ENCODE data around the gene RHOD.
A peak's percentile ranks its signal among the peaks of the same experiment; 100 is the strongest.

The RHOD gene

DNA sequence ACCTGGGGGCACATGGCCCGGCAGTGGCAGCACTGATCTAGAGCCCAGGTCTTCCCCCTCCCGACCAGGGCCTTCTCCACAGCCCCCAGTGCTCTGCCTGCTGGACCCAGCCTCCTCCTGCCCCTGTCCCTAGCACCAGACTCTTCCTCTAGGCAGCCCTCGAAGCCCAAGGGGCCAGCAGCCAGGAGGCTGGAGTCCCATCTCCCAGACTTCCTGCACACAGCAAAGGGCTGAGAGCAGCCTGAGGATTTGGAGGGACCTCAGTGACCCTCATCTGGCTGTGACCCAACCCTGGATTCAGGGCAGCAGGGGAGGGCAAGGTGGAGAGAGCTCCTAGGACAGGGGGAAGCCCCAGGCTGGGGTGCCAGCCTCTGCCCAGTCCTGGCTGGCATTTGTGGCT lies 3.0 kb downstream of the RHOD start:
- DNase-seq (ENCODE audit: low read depth, low spot score): no peak

DNA sequence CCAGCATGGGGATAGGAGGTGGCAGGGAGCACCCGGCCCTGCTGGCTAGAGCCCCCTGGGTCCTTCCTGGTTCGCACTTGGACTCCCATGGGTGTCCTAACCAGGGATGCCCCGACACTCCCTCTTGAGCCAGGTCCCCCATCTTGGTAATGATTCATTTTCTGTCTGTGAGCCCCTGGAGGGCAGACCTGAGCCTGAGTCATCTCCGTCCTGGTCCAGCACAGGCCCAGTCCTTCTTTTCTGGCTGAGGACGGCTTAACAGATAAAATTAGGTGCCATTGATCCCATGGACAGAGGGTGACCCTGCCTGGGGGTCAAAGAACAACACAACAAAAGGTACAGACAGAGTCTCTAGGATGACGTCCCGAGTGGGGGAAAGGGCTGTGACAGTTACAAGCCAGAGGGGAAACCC lies 3.5 kb downstream of the RHOD start:
- DNase-seq (ENCODE audit: low read depth, low spot score): no peak

DNA sequence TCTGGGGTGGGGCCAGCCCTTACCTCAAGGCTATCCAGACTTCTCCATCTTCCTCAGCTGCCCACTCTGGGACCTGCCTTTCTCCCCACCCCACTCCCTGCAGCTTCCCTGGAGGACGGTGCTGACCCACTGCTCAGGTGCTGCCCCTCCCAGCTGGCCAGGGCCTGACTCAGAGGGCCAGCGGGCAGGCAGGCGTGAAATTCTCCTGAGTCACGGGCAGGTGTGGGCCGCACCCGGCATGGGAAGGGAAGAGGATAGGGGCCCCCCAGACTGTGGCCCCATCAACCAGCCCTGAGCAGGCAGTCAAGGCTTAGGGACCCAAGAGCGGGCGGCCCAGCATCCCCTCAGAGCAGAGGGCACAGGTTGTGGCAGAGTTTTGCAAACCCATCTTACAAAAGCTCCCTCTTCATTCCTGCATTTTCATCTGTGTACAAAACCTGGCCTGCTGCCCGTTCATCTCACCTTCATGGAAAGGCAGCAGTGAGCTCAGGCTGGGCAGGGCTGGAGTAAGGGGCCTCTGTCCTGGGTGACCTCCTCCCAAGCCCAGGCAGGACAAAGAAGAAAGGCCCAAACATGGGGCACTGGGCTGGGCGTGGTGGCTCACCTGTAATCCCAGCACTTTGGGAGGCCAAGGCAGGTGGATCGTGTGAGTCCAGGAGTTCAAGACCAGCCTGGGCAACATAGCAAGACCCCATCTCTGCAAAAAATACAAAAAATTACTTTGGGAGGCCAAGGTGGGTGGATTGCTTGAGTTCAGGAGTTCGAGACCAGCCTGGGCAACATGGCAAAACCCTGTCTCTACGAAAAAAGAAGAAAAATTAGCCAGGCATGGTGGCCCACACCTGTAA lies 6.1 kb downstream of the RHOD start:
- DNase-seq (ENCODE audit: low read depth, low spot score): no peak

DNA sequence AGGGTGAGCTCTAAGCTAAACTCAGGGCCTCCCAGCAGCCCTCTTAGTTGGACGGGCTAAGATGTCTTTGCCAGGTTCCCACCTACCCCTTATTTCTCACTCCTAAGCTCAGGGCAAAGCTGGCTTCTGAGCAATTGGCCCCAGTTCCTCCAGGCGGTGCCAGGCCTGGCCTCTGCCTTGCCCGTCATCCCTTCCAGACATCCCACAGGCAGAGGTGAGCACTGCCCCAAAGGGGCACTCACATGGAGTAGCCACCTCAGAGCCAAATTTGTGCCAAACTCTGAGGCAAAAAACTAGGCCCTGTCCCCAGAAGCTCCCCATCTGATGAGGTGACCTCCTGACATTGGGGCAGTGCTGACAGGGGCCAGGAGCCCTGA lies 9.7 kb downstream of the RHOD start:
- no peak for DNase-seq (ENCODE audit: low read depth, low spot score)

DNA sequence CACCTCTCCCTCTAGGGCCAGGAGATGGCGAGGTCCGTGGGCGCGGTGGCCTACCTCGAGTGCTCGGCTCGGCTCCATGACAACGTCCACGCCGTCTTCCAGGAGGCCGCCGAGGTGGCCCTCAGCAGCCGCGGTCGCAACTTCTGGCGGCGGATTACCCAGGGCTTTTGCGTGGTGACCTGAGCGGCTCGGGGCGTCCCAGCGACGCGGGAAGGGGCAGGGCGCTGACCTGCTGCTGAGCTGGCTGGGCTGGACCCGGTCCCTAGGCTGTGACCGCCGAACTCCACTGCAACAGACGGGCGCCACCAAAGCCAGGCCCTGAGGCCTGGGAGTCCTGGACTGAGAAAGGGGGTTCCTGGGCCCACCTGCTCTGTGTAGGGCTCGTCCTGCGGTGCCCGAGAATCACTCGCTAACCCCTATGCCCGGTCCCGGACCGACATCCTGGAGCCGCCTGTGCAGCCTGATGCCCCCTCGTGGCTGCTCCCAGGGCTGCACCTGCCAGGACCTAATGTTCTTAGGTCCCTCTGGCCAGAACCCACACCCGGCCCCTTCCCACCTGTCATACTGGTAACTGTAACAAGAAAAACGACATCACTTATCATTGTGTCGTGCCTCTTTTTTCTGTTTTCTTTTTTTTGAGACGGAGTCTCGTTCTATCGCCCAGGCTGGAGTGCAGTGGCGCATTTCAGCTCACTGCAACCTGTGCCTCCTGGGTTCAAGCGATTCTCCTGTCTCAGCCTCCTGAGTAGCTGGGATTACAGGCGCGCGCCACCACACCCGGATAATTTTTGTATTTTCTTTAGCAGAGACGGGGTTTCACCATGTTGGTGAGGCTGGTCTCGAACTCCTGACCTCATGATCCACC lies 15.0 kb downstream of the RHOD start:
- DNase-seq (ENCODE audit: low read depth, low spot score): peak; percentile 93

DNA sequence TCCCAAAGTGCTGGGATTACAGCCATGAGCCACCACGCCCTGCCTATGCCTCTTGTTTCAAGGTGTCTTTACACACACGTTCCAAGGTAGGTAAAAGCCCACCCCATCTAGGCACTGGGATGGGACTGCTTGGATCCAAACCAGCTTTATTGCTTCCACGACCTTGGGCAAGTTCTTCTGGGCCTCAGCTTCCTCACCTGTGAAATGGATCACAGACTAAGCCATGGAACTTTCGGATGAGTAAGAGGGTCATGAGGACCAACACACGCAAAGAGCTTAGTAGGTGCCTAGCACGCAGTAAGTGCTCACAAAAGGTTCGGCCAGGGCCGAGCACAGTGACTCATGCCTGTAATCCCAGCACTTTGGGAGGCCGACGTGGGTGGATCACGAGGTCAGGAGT lies 15.6 kb downstream of the RHOD start:
- no peak for DNase-seq (ENCODE audit: low read depth, low spot score)

DNA sequence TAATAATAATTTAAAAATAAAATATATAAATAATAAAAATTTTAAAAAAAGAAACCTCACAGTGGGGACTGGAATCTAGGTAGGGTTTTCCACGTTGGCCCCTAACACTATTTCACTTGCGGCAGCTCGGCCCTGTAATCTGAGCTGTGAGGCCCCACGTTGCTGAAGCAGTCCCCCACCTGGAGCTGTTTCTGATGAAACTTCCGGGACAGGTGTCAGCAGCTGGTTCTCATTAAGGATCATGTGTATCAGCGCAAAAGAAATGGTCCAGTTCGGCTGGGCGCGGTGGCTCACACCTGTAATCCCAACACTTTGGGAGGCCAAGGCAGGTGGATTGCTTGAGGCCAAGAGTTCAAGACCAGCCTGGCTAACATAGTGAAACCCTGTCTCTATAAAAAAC lies 17.3 kb downstream of the RHOD start:
- no peak for DNase-seq (ENCODE audit: low read depth, low spot score)

DNA sequence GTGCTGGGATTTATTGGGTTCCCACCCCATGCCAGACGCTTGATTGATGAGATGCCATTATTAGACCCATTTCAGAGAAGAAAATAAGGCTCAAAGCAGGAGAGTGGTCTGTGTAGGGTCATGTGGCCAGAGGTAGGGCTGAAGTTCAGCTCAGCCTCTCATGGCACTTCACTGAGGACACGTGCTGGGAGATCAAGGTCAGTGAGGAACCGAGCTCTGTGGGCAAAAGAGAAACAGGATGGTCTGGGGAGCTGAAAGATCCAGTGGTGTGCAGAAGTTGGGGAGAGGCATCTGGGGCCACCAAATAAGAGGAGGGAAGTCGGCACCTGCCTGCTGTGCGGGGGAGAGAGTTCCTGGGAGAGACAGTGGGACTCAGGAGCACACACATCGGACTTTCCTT lies 19.6 kb downstream of the RHOD start:
- no peak for DNase-seq (ENCODE audit: low read depth, low spot score)

DNA sequence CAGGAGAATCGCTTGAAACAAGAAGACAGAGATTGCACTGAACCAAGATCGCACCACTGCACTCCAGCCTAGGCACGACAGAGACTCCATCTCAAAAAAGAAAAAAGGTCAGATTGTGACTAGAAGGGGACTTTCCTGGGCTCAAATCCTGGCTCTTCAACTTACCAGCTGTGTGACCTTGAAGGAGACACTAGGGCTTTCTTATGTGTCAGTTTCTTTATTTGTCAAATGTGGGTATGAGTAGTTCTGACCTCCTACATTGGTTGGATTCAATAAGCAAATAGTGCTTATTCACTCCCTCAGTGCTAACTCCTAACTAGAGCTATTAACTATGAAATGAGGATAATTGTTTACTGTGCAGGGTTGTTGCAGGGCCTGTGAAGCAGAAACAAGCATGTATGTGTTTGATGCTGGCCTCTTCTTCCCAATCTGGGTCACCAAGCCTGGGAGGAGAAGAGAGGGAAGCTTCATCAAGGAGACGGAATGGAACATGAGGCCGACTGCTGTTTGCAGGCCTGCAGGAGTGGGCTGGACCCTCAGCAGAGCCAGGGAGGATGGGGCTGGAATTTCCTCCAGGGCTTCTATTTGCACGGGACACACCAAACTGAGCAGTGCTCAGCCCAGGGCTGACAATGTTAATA lies 22.5 kb downstream of the RHOD start:
- peak; percentile 45 for DNase-seq (ENCODE audit: low read depth, low spot score)

DNA sequence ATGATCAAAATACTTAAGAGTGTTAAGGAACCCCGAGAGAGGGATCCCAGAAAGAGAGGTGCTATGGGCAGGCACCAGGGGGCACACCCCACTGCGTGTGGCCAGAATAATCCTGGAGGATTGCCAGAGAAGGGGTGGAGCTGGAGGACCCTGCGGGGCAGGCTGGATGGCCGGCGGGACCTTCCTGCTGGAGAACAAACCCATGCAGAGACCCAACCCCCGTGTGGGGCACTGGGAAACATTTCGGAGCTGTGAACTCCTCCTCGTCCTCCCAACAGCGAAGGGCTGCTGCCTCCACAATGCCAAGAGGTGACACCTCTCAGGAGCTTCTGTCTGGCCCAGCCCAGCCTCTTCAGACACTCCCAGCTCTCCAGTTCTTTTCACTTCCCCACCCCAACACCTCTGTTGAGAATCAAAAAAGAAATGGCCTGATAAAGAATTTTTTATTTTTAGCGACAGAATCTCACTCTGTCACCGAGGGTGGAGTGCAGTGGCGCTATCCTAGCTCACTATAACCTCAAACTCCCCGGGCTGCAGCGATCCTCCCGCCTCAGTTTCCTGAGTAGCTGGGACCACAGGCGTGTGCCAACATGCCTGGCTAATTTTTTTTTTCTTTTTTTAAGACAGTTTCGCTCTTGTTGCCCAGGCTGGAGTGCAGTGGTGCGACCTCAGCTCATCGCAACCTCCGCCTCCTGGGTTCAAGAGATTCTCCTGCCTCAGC lies 25.6 kb downstream of the RHOD start:
- DNase-seq (ENCODE audit: low read depth, low spot score): peak; percentile 59

DNA sequence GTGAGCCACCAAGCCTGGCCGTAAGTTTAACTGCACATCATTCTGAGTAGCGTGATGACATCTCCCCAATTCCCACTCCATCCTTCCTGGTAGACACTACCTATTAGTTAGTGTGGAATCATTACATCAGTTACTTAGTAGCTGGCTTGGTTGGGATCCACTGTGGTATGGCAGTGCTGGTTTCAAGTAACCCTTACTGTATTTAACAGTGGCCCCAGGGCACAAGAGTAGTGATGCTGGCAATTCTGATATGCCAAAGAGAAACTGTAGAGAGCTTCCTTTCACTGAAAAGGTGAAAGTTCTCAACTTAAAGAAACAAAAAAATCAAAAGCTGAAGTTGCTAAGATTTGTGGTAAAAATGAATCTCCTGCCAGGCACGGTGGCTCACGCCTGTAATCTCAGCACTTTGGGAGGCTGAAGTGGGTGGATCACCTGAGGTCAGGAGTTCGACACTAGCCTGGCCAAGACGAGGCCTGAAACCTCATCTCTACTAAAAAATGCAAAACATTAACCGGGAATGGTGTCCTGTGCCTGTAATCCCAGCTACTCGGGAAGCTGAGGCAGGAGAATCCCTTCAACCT lies 27.2 kb downstream of the RHOD start:
- DNase-seq (ENCODE audit: low read depth, low spot score): no peak

DNA sequence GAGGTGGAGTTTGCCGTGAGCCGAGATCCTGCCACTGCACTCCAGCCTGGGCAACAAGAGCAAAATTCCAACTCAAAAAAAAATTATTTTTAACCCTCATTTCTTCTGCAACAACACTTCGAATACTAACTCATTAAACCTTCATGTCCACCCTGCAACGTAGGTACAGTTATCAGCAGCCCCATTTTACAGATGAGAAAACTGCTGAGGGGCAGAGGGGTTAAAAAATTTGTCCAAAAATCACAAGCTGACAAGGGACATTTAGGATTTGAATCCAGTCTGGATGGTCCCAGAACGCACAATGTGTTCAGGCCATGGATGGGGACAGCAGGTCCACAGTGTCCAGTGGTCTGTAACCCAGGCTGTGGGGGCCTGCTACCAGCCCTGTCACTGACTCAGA lies 29.0 kb downstream of the RHOD start:
- no peak for DNase-seq (ENCODE audit: low read depth, low spot score)

DNA sequence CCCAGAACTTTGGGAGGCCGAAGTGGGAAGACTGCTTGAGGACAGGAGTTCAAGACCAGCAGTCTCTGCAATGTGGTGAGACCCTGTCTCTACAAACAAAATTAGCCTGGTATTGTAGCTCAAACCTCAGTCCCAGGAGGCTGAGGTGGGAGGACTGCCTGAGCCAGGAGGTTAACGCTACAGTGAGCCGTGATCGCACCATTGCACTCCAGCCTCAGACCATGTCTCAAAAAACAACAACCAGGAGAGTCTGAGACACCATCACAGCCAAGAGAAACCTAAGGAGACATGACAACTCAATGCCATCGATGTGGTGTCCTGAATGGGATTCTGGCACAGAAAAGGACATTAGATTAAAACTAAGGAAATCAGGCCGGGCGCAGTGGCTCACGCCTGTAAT lies 34.1 kb downstream of the RHOD start:
- DNase-seq (ENCODE audit: low read depth, low spot score): no peak

DNA sequence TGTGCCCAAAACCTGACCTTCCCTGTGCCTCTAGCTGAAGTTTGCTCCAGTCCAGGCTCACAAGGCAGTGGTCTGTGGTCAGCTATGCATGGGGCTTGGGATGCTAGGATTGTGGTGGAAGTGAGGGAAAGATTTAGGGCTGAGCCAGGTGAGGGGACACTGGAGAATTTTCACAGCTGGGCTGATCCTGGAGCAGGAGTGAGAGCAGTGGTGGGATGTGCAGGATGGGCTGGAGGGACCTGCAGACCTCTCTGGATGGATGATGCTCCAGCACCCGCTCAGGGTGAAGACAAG lies 38.5 kb downstream of the RHOD start:
- DNase-seq (ENCODE audit: low read depth, low spot score): no peak

DNA sequence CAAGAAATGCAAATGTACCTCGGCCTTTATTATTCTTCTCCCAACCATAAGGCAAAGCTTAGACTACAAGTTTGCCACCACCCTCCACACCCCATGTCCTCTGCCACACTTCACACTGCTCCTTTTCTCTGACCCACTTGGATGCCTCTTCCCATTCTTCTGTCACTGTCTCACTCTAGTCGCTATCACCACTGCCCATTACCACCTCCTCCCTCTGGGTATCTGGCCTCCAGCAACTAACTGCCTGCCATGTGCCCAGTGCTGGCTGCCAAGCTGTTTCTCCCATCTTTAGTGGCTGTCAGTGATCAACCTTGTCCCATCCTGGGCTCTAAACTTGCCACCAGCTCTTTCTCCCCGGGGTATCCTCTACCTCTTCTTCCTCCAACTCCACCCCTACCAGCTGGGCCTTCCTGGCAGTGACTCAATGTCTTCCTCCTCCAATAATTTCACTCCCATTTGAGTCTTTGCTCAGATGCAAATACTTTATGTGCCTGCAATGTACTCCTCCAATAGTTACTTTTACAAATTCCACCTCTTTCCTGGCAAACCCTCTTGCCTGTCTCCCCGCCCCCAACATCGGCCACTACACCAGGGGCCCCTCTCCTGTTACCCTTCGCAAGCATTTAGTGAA lies 42.3 kb downstream of the RHOD start:
- no peak for DNase-seq (ENCODE audit: low read depth, low spot score)

DNA sequence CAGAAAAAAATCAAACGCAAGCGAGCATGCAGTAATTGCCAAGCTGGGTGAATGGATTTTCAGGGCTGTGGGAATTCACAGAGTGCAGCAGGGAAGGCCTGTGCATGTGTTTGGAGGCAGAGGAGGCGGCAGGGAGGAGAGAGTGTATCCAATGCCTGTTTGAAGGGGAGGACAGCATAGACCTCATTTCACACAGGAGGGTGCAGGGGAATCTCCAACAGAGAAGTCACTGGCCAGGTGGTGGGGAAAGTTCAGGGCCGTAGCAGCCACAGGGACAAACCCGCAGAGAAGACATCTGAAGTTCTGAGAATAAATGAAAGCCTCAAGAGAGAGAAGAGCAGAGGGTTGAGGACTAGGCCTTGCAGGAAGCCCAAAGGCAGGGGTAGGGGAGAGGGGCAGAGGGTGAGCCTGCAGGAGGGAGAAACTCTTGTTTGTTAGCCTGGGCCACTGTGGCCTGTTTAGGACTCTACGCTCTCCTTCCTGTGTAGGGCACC lies 43.2 kb downstream of the RHOD start:
- no peak for DNase-seq (ENCODE audit: low read depth, low spot score)

DNA sequence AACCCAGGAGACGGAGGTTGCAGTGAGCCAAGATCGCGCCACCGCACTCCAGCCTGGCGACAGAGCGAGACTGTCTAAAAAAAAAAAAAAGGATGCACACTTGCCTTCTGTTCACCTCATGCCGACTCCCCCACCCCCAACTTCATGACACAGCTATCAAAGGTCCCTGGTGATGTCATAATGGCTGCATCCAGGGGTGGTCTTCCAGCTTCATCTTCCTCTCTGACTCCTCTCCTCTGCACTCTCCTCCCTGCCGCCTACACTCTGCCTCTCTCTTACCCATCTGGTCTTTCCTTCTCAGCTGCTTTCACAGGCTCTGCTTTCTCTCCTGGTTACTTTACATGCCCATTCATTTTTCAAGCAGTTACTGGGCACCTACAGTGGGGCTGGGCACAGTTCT lies 46.0 kb downstream of the RHOD start:
- DNase-seq (ENCODE audit: low read depth, low spot score): no peak

DNA sequence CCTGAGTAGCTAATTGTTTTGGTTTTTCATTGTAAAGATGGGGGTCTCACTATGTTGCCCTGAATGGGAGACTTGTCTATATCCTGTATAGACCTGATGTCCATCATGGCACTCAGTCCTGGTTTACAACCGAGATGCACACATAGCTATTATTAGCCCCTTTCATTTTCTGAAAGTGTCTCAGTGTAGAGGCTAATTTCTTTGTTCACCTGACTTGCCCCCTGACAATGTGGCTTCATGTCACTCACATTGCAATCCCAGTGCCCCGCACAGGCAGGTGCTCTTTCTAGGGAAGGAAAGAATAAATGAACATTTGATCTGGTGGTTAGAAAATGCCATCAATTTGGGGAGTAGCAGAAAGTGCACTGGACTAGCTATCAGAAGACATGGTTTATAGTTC lies 49.3 kb downstream of the RHOD start:
- no peak for DNase-seq (ENCODE audit: low read depth, low spot score)

DNA sequence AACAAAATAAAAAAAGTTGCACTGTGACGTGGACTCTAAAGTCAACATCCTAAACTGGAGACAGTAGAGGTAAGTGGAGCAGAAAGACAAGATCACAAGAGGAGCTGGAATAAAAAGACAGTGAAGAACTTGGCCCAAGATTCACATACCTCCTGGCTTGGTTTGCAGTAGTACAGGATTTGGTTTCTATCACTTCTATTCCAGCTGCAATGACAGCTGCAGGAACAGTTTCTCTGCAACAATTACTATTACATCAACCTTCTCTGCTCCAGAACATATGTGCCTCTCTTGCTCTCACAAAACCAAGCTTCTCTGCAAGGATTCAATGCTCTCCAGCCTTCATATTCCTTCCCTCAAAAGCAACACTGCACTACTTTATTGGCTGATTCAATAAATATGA lies 54.6 kb downstream of the RHOD start:
- DNase-seq (ENCODE audit: low read depth, low spot score): no peak

DNA sequence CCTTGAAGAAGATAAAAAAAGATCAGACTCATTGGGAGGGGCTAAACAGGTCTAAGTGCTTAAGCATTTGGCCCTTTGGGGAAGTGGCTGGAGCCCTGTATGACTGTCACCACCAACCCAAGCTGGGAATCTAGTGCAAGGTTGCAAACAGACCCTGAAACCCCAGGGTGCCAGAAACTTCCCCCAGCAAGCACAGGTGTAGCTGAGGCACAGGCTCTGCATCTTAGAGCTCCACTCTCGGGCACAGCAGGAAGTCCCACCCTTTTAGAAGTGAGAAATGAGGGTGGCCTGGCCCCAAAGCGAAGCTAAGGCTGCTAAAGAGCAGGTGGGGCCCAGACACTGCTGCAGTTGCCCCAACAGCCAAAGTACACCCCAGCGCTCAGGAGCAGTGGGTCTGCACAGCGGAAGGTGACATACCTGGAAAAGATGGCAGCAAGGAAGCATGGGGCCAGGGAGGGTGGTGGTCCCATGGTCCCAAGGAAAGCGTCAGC lies 56.6 kb downstream of the RHOD start:
- no peak for DNase-seq (ENCODE audit: low read depth, low spot score)

Measured in ELF-1 (cell line).